DMS 273 (cell line): ENCODE data around the gene GUCY1B1.
"Not testable (repeated sequence)": the region's sequence is repeated elsewhere in the genome, so short reads cannot be mapped to it uniquely, and the experiment has no call there.

Experiments used
- DNase-seq: peaks from one replicate; lab custom pipeline; 2025; ENCODE audit not compliant: unreplicated experiment; lab: John Stamatoyannopoulos, UW

The GUCY1B1 gene

DNA sequence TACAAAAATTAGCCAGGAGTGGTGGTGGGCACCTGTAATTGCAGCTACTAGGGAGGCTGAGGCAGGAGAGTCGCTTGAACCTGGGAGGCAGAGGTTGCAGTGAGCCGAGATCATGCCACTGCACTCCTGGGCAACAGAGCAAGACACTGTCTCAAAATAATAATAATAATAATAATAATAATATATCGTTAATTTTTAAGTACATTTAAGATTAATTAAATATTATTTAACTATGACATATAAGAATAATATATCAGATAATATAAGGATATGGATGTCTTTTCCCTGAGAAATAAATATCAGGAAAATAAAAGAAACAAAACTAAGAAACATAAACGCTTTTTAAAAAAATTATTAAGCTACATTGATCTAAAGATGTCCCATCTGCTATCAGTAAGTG is 38.8 kb downstream of the GUCY1B1 start:
- not testable (repeated sequence) for DNase-seq

DNA sequence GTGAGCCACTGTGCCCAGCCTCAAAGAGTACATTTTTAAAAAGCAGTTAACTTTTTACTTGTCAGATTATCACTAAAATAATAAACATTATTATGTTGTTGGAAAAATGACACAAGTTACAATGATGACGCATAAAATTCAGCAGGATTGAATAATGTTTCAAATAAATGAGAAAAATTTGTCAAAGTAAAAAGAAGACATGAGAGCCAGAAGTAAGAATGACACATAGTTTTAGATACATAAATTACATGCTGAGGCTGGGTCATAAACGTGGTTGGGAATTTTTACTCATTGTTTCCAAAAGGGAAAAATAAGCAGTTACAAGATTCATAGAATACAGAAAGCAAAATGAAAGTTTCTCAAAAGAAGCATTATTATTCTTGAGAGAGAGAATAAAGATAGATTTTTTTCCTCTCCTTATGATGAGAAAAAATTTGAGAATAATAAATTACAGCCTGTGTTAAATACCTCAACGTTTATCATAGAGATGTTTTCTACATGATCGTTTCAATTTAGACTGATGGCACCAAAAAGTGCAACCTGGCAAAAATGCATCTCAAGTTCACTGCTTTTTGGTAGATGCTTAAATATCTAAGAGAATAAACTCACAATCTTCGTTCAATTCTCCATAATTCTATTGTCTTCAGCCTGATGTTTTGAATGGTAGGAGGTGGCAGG is 40.4 kb downstream of the GUCY1B1 start:
- no peak for DNase-seq

DNA sequence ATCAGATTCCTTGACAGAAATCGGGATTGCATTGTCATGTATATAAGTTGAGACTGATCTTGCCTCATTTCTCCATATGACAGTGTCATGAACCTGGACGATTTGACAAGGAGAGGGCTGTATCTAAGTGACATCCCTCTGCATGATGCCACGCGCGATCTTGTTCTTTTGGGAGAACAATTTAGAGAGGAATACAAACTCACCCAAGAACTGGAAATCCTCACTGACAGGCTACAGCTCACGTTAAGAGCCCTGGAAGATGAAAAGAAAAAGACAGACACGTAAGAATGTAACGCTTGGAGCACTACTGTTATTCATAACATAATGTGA is 40.9 kb downstream of the GUCY1B1 start:
- no peak for DNase-seq

- DNase-seq = no peak
Observed at GRCh38 chr4:155800685-155801343, 42.0 kb downstream of the GUCY1B1 start.

- no peak for DNase-seq
Observed at GRCh38 chr4:155802190-155802959, 43.6 kb downstream of the GUCY1B1 start.

- DNase-seq = no peak
Observed at GRCh38 chr4:155805016-155805415, 46.2 kb downstream of the GUCY1B1 start.

DNA sequence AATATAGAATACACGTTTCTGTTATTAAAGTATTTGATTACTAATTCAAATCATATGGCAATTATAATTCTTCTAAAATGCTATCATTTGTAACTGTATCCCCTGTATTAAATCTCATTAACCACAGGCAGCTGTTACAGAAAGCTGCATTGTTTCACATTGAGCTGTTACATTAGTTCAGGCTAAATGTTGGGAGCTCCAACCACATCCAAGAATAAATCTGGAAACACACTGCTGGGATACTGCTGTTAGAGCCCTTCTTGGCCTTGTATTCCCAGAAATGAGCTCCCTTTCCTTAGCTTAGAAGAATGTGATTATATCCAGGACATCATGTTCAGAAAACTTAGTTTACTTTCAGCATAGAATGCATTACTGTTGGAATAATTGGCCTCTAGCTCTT is 48.2 kb downstream of the GUCY1B1 start:
- DNase-seq = no peak

- peak; percentile 79 for DNase-seq
Observed at GRCh38 chr4:155809835-155810234, 51.0 kb downstream of the GUCY1B1 start.

DNA sequence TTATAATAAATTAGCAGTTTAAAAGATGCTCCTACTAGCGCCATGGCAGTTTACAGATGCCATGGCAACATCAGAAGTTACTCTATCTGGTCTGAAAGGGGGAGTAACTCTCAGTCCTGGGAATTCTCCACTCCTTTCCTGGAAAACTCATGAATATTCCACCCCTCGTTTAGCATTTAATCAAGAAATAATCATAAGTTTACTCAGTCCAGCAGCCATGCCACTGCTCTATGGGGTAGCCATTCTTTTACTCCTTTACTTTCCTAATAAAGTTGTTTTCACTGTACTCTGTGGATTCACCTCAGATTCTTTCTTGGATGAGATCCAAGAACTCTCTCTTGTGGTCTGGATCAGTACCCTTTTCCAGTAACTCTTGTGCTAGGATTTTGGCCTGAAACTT is 52.3 kb downstream of the GUCY1B1 start:
- DNase-seq = no peak

DNA sequence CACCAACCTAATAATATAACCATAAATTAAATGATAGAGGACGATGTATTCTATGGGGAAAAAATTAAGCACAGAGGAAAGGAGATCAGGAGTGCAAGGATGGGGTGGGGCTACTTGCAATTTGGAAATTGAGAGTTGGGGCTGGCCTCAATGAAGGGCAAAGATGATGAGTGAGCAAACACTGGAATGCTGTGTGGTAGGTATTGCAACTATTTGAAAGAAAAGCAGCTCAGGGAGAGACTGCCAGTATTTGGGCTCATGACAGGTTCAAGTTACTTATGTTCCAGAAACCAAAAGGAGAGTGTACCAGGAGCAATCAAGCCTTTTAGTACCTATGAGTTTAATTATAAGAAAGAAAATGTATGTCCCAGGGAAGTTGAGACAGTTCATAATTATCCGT is 59.8 kb downstream of the GUCY1B1 start:
- DNase-seq = no peak

GRCh38 chr4:155819066-155819465 is 60.2 kb downstream of the GUCY1B1 start:
- DNase-seq = no peak

- no peak for DNase-seq
Observed at GRCh38 chr4:155820887-155821518, 62.2 kb downstream of the GUCY1B1 start.

DNA sequence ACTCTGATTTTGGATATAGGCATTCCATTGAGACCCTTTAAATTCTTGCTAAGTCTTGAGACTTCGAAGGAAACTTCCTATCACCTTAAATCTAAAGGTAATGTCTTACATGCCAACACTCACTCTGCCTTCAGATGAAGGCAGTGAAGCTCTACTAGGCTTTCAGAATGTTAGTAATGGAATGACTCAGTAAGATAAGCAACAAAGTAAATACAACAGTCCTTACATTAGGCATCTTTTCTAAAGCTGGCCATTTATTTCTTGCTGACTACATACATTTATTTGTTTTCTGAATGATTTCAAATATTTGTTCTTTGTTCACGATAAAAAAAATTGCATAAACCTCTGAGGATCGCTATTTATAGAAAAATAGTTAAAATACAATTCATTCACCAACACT is 63.8 kb downstream of the GUCY1B1 start:
- DNase-seq = no peak

DNA sequence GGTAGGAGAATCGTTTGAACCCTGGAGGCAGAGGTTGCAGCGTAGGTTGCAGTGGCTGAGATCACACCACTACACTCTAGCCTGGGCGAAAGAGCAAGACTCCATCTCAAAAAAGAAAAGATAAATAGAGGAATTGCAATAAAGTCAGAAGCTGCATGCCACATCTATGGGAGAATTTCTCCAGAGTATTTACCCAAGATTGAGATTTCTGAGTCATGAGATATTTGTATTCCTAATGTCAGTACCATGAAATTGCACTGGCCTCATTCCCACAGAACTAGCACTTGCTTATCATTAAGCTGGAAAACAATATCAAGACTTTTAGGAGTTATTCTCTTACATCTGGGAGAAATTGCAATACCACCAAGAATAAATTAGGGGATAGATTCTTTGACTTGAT is 69.8 kb downstream of the GUCY1B1 start:
- no peak for DNase-seq

DNA sequence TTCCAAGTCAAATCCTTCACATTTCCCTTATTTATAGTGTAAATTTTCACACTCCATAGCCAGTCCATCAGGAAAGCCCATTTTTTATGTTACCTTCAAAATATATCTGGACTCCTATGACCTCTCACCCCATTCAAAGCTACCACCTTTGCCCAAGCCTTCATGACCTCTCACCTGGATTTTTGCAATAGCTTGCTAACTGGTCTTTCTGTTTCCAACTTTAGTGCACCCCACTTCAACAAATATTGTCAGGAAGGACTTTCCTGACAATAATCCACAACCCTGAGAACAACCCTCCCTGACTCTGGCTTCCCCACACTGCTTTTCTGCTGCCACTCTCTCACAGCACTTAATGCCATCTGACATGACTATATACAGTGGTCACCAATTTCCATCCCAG is 73.8 kb downstream of the GUCY1B1 start:
- no peak for DNase-seq

GRCh38 chr4:155837203-155837796 is 78.5 kb downstream of the GUCY1B1 start:
- DNase-seq = no peak

DNA sequence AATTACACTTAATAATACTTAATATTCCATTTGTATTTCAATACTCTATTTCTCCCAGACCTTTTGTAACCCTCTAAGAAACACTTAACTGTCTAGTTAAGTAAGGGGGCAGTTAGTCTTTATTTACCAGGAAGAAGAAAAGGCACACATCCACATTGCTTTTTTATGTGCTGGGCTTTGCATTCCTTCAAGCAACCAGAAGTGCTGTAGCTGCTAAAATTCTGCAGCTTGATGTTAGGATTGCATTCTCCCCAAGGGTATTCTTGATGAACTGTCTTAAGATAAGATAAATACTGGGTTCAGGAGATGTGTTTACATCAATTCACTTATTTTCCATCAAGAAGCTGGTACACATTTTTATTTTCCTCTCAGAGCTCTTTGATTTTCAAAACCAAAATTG is 83.3 kb downstream of the GUCY1B1 start:
- DNase-seq = no peak

DNA sequence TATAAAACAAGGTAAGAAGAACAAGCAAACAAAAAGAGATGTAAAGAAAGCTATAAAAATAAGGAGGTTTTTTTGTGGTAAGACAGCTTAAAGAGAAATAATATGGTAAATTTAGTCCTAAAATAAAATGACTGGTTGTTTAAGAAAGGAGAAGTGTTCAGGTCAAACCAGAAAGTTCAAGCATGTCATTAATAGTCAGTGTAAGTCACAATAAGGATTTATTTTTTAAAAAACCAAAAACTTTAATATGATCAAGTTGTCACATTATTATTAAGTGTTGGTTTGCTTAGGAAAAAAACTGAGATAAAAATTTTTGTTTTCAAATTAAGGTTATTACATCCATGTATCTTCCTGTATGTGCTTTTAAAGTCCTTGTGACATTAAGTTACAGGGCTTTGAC is 88.1 kb downstream of the GUCY1B1 start:
- no peak for DNase-seq

DNA sequence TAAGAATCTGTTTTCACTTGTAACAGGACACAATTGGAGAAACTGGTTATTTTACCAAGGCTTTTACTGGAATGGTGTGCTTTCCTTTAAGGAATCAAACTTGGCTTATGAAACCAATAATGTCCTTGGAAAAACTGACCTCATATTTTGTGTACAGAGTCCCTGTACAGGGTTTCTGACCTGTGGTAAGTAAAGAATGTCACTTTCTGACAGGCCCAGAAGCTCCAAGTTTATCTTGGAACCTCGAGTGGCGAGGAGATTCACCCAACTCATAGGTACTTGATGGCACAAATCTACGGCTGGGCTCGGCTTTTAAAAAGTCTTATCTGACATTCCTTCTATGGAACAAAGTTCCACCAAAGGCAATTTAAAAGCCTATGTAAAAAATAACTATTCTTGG is 90.2 kb downstream of the GUCY1B1 start:
- DNase-seq = no peak

DNA sequence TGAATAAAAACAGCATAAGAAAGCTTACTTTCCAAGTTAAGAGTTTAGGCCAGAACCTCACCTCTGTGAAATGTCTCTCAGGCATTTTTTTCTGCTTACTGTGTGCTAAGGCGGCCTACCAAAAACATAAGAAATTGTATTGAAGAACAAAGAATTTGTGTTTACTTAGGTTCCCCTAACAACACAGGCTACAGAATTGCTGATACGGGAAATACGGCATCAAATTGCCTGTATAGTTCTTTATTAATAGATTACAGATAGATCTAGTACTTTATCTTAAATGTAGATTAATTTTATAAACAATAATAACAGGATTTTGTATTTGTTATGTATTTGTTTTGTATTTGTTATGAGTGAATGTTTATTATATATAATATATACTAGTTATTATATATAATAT is 94.4 kb downstream of the GUCY1B1 start:
- DNase-seq = no peak

DNA sequence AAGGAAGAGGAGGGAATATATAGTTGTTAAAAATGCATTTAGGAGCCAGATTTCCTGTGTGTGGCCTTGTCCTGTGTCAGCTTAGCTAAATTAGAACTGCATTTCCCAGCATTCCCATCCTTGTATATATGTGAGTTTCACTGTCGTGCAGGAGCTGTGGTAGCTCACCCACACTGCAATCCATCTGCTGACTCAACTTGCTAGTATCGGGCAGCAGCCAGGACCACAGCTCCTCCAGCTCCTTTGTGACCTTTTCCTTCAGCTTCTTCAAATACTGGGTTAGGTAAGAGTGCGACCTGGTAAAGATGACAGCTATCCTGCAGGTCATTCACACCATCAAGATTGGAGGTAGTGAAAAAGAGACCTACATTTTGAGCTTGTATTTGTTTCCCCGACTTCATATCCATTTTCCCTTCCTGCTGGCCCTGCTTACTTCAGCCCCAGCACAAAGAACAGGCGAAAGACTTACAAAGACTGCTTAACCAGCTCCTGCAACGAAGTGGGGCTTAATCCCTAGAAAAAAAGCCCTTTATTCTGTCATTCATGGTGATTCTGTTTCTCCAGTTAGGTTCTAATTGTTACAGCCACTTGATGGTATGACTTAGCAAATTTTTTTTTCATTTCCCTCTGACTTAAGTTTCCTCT is 95.9 kb downstream of the GUCY1B1 start:
- DNase-seq = no peak
